Midbrain (tissue), 1 donor: ENCODE measurements around the gene MYMK.
A peak's percentile ranks its signal among the peaks of the same experiment; 100 is the strongest.

Source experiments
- DNase-seq: peaks from one replicate; lab custom pipeline; 2025; lab: John Stamatoyannopoulos, UW

Gene MYMK

GRCh38 chr9:133557581-133557980 lies 32.8 kb upstream of the MYMK start:
- no peak for DNase-seq

DNA sequence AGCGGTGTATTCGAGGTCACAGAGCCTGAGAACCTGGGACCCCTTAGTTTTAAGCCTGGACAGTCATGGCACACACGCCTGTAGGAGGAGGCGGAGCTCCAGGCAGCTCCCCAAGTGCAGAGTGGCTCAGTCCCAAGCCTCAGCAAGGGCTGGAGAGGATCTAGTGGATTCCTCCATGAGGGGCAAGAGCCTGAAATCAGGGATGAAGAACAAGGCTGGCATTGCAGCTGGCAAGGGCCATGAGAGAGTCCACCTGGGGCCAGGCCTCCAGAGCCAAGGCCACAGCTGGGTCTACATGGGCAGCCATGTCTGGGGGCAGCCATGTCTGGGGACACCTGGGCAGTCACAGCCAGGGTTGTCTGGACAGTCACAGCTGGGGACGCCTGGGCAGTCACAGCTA lies 31.6 kb upstream of the MYMK start:
- DNase-seq, result no peak

DNA sequence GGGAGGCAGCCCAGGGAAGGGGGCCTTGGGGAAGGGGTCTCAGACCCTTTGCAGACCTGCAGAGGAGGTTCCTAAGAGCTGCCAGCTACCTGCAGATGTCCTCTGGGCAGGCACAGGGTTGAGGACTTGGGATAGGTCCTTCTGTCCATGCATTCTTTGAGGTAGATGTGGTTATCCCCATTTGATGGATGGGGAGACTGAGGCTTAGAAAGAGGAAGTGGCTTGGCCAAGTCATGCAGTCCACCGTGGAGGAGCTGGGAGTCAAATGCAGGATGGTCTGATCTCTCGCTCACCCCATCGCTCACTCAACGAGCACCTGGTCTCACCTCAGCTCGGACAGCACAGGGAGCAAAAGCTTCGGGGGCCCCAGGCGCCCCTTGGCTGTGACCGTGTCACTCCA lies 30.0 kb upstream of the MYMK start:
- no peak for DNase-seq

- no peak for DNase-seq
These were observed 29.4 kb upstream of the MYMK start for GRCh38 chr9:133553973-133554713.

GRCh38 chr9:133553123-133553522 lies 28.4 kb upstream of the MYMK start:
- DNase-seq, result no peak

GRCh38 chr9:133552236-133552635 lies 27.5 kb upstream of the MYMK start:
- no peak for DNase-seq

DNA sequence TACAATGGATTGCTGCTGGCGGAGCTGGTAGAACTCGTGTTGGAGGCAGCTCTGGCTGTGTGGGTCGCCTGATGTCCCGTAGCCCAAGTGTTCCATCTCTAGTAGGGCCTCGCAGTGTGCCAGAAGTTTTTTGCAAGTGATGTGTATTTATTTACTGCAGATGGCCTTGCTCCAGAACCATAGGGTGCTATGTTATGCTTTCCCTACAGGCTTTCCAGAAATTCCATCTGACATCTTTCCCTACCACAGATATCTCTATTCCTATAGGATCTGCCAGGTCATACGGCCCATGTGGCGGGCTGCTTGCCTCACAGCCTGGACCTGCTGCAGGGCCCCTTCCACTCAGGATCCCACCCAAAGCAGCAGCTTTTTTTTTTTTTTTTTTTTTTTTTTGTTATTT lies 26.7 kb upstream of the MYMK start:
- no peak for DNase-seq

DNA sequence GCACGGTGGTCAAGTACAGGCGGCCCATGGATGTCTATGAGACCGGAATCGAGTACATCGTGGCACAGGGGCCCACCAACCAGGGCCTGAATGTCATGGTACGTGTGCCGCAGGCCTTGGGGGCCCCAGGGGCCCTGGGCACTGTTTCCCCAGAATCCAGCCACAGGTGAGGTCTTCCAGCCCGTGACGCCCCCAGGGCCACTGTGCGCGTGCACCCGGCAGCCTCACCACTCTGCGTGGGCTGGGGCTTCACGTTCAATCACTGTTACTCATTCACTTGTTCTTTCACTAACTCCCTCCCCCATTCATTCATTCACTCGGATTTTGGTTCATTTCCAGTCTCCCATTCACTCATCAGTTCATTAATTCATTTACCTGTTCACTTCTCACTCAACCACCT lies 22.4 kb upstream of the MYMK start:
- DNase-seq, result no peak

DNA sequence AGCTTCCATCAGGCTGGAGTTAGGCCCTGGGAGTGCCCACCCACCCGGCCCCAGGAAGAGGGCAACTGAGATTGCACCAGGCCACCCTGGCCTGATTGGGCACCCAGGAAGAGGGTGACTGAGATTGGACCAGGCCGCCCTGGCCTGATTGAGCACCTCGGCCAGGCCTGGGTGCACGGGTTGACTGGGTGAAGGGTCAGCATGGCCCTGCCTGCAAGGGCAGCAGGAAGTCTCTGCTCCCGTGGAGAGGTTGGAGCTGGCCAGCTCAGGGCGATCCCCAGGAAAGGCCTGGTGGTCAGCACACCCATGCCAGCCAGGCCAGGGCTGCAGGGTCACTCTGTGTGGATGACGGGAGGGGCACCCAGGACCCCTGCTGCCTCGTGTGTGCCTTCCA lies 21.5 kb upstream of the MYMK start:
- no peak for DNase-seq

DNA sequence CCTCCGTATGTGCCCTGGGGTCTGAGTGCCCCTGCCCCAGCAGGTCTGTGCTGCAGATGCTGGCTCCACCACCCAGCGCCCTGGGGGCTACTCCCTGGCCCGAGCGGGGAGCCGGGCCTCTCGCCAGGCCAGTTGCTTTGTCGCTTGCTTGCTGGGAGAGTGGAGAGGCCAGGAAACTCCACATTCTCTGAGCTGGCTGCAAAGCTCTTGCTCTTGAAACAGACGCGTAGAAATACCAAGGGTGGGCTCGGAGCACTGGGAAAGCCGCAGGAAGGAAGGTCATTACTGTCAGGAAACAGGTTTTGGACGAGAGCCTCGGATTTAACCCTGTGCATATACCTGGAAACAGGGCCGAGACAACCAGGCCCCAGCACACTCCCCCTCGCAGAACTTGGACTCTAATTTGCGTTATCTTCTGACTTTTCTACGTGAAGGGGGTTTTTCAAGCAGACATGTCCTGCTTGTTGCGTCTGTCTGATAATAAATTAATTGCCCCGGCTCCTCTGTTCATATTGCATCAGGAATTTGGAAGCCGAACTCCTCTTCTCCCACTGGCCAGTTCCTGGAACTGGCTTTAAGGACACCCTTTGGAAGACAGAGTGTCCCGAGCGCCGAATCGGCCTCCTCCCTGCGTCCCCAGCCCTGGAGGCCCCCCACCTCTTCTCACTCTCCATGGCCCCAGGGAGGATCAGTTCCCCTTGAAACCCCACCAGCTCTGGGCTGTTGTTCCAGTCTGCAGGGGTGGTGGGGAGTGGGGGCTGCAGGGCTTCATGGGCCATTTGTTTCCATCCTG lies 20.9 kb upstream of the MYMK start:
- no peak for DNase-seq

DNA sequence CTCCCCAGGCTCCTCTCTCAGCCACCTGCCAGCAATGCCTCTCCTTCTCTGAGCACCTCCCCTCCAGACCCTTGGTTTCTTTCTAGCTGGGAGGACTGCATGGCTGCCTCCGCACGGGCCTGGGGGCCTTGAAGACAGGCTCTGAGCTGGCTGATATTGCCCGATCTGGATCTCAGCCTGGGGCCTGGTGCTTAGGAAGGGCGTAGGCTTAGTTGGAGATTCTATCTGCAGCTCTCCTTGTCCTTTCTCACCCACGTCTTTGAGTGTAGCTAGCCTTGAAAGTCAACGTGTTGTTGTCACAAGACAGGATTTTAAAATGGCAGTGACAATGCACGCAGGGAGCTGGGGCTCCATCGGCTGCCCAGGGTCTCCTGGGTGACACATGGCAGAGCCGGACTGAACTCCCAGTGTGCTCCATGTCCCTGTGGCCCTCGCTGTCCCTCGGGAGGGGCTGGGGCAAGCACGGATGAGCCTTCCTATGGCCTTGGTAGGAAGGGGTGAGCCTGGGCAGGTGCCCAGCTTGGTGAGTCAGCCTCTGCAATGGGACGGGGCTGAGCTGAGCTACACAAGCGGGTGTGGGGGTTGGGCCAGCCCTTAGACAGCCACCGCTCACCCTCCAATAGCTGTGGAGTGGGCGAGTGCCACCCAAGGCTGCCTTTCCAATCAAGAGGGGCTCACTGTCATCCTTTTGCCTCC lies 19.2 kb upstream of the MYMK start:
- DNase-seq, result no peak

- no peak for DNase-seq
These were observed 17.2 kb upstream of the MYMK start for GRCh38 chr9:133542002-133542401.

DNA sequence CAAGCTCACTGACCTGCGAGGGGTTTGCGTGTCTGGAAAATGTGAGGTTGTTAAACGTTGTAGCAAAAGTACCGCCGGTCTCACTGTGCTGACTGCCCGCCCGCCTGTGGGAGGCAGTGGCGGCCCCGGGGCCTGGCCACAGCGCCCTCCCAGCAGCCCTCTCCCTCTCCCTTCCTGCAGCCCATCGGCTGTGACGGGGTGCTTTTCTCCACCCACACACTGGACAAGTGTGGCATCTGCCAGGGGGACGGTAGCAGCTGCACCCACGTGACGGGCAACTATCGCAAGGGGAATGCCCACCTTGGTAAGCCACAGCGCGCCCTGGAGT lies 15.9 kb upstream of the MYMK start:
- no peak for DNase-seq

- no peak for DNase-seq
These were observed 15.4 kb upstream of the MYMK start for GRCh38 chr9:133539991-133540697.

GRCh38 chr9:133538851-133539833 lies 14.4 kb upstream of the MYMK start:
- peak; percentile 60 for DNase-seq

- no peak for DNase-seq
These were observed 13.4 kb upstream of the MYMK start for GRCh38 chr9:133538176-133538575.

DNA sequence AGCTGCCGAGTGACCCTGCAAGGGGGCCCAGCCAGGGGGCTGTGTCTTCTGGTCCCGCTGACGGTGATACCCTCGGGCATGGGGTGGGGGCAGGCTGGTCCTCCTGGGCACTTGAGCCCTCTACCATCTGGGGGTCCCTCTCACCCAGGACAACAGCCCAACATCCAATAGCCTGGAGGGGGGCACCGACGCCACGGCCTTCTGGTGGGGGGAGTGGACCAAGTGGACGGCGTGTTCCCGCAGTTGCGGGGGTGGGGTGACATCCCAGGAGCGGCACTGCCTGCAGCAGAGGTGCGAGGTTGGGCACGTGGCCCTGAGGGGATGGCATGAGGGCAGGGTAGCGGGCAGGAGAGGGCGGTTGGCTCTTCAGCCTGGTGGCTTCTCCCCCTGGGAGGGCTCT lies 12.5 kb upstream of the MYMK start:
- no peak for DNase-seq

GRCh38 chr9:133536536-133536935 lies 11.8 kb upstream of the MYMK start:
- DNase-seq, result no peak

DNA sequence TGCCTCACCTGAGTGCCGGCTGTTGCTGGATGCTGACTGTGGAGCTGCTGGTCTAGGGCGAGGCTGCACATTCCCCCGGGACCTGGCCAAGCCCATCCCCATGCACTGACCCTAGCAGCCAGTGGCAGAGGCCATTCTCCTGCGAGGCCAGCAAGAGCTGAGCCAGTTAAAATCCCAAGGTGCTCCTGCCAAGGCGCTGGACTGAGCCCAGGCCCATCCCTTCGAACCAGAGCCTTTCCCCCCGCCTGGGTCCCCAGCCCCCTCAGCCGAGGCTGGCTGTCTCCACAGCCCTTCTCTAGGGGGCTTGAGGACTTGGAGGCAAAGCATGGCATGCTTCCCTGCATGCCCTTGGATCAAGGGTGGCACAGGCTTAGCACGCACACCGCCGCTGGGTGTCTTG lies 11.3 kb upstream of the MYMK start:
- no peak for DNase-seq

DNA sequence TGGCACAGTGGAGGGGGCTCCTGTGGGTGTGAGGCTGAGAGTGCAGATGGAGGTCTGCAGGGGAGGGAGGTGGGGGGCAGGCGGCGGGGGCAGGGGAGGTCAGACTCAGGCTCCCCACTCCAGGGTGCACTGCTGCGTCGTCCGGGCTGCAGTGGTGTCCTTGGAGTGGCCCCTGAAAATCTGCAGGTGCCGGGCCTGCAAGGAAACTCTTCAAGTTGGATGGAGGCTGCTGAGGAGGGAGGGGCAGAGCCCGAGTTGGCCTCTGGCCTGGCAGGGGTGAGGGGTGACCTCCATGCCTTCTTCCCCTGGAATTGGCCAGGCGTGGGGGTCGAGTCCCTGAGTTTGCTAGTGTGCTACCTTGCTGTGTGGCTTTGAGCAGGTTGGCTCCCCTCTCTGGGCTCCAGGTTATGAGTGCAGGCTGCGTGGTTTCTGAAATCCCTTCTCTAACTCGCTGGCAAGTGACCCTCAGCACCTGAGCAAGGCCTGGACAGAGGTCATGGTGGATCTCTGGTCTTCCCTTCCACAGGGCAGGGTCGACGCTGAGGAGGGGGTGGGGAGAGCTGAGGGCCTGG lies 10.6 kb upstream of the MYMK start:
- DNase-seq, result no peak
